ENCODE data around the gene AIFM2.
"Not testable (repeated sequence)": the region's sequence is repeated elsewhere in the genome, so short reads cannot be mapped to it uniquely, and the experiment has no call there.

AIFM2 gene

DNA sequence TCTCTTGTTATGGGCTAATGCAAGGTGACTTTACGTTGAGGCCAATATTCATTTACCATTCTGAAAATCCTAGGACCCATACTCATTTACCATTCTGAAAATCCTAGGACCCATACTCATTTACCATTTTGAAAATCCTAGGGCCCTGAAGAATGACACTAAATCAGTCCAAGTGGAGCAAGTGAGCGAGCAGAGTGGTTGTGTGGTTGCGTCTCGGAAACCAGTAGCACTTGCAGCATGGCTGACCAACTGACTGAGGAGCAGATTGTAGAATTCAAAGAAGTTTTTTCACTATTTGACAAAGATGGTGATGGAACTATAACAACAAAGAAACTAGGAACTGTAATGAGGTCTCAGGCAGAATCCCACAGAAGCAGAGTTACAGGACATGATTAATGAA lies 30.8 kb upstream of the AIFM2 start:
- peaks cover 63% of the 10 kb centered on the region for H3K36me3 ChIP-seq (ENCODE audit: insufficient read depth, low read depth, low read length)
- no peaks in the 10 kb centered on the region for H3K9me3 ChIP-seq (ENCODE audit: insufficient read depth, low read depth, low read length)
- no peaks in the 10 kb centered on the region for H3K27me3 ChIP-seq (ENCODE audit: insufficient read depth, low read length)
- no peak overlapping the region for H3K9ac ChIP-seq (ENCODE audit: low read depth, low read length)
- no peak overlapping the region for H3K27ac ChIP-seq (ENCODE audit: low read length)
- H3K4me3 ChIP-seq (ENCODE audit: low read length), result no peak overlapping the region
- H3K4me1 ChIP-seq (ENCODE audit: insufficient read depth, low read length), result no peaks in the 10 kb centered on the region

DNA sequence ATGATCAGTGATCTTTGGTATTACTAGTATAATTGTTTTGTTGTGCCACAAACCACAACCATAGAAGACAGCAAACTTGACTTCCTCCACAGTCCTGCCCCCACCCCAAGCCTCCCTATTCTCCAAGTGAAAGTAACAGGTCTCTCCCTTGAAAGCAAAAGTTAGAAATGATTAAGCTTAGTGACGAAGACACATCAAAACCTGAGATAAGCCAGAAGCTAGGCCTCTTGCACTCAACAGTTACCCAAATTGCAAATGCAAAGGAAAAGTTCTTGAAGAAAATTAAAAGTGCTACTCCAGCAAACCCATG lies 30.2 kb upstream of the AIFM2 start:
- Histone ChIP-seq H3K4me1 (ENCODE audit: insufficient read depth, low read length) (no peaks in the 10 kb centered on the region), H3K4me3 (ENCODE audit: low read length) (no peak overlapping the region), H3K27ac (ENCODE audit: low read length) (no peak overlapping the region), H3K9me3 (ENCODE audit: insufficient read depth, low read depth, low read length) (no peaks in the 10 kb centered on the region), H3K27me3 (ENCODE audit: insufficient read depth, low read length) (no peaks in the 10 kb centered on the region), H3K9ac (ENCODE audit: low read depth, low read length) (no peak overlapping the region), H3K36me3 (ENCODE audit: insufficient read depth, low read depth, low read length) (peaks cover 66% of the 10 kb centered on the region)

DNA sequence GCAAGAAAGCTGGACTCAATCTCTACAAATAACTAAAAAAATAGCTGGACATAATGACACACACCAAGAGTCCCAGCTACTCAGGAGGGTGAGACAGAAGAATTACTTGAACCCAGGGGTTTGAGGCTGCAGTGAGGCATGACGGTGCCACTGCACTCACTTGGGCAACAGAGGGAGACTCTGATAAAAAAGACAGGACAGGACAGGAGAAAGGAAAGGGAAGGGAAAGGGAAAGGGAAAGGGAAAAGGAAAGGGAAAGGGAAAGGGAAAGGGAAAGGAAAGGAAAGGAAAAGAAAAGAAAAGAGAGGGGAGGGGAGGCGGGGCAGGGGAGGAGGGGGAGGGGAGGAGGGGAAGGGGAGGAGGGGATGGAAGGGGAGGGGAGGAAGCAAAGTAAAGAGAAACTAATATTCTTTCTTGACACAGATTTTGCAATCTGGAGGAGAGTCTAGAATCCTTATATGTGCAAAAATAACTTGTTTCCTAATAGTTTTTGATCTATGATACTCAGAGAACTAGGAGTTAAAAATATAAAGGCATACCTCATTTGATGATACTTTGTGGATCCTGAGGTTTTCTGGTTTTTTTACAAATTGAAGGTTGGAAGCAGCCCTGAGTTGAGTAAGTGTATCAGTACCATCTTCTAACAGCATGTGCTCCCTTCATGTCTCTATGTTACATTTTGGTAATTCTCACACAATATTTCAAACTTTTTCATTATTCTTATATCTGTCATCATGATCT lies 29.7 kb upstream of the AIFM2 start:
- peaks cover 68% of the 10 kb centered on the region for H3K36me3 ChIP-seq (ENCODE audit: insufficient read depth, low read depth, low read length)
- no peaks in the 10 kb centered on the region for H3K9me3 ChIP-seq (ENCODE audit: insufficient read depth, low read depth, low read length)
- no peaks in the 10 kb centered on the region for H3K27me3 ChIP-seq (ENCODE audit: insufficient read depth, low read length)
- H3K4me3 ChIP-seq (ENCODE audit: low read length), result no peak overlapping the region
- no peak overlapping the region for H3K9ac ChIP-seq (ENCODE audit: low read depth, low read length)
- H3K4me1 ChIP-seq (ENCODE audit: insufficient read depth, low read length), result no peaks in the 10 kb centered on the region
- no peak overlapping the region for H3K27ac ChIP-seq (ENCODE audit: low read length)

DNA sequence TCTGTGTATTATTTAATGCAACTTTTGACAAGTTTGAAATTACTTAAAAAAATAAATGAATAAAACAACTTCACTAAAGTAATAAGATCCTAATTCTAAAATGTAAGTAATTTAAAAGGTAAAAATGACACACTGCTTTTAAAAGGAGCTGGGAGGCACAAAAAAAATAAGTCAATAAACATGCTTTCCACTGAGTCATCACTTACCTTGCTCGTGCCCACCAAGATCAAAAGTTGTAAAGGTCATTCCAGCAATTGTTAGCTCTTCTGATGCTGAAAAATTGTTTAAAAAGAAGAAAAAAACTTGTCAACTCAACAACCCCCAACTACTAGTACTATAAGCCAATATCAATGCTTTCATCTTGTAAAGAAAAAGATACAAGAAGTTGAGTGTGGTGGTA lies 28.2 kb upstream of the AIFM2 start:
- H3K4me3 ChIP-seq (ENCODE audit: low read length), result no peak overlapping the region
- H3K9me3 ChIP-seq (ENCODE audit: insufficient read depth, low read depth, low read length), result no peaks in the 10 kb centered on the region
- H3K27me3 ChIP-seq (ENCODE audit: insufficient read depth, low read length), result no peaks in the 10 kb centered on the region
- H3K4me1 ChIP-seq (ENCODE audit: insufficient read depth, low read length), result peaks cover 3% of the 10 kb centered on the region; the same call in 1 of the 2 replicates
- H3K36me3 ChIP-seq (ENCODE audit: insufficient read depth, low read depth, low read length), result peaks cover 74% of the 10 kb centered on the region
- H3K27ac ChIP-seq (ENCODE audit: low read length), result no peak overlapping the region
- H3K9ac ChIP-seq (ENCODE audit: low read depth, low read length), result no peak overlapping the region

GRCh38 chr10:70159366-70159765 lies 26.7 kb upstream of the AIFM2 start:
- not testable (repeated sequence) for H3K4me1 ChIP-seq (ENCODE audit: insufficient read depth, low read length); H3K27ac ChIP-seq (ENCODE audit: low read length)
- H3K36me3 ChIP-seq (ENCODE audit: insufficient read depth, low read depth, low read length), result peaks cover 79% of the 10 kb centered on the region

DNA sequence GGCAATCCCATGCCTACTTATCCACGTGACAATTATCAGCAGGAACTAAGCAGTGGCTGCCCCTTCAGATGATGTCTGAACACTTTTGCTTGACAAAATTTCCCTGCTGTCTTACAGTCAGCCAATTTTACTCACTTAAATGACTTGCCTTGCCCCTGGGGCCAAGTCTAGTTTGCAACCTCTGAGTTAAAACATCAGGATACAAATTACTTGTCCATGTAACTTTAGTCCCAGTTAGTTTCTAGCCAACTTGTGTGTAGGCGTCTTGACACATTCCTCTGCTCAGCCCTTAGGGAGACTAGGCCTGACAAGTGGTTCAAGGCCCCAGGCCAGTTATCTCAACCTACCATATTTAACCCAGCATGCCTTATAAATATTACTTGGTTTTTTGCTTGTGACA lies 25.5 kb upstream of the AIFM2 start:
- Histone ChIP-seq H3K4me3 (ENCODE audit: low read length) (no peak overlapping the region), H3K9me3 (ENCODE audit: insufficient read depth, low read depth, low read length) (no peaks in the 10 kb centered on the region), H3K4me1 (ENCODE audit: insufficient read depth, low read length) (peaks cover 3% of the 10 kb centered on the region; the same call in 1 of the 2 replicates), H3K27me3 (ENCODE audit: insufficient read depth, low read length) (no peaks in the 10 kb centered on the region), H3K36me3 (ENCODE audit: insufficient read depth, low read depth, low read length) (peaks cover 86% of the 10 kb centered on the region), H3K27ac (ENCODE audit: low read length) (no peak overlapping the region), H3K9ac (ENCODE audit: low read depth, low read length) (no peak overlapping the region)

More at GRCh38 chr10:70159366-70159765, 26.7 kb upstream of the AIFM2 start:
- H3K9me3 ChIP-seq (ENCODE audit: insufficient read depth, low read depth, low read length); H3K27me3 ChIP-seq (ENCODE audit: insufficient read depth, low read length); H3K4me3 ChIP-seq (ENCODE audit: low read length); H3K9ac ChIP-seq (ENCODE audit: low read depth, low read length): not testable (repeated sequence)

GRCh38 chr10:70155255-70155838 lies 22.7 kb upstream of the AIFM2 start:
- H3K9me3 ChIP-seq (ENCODE audit: insufficient read depth, low read depth, low read length), result no peaks in the 10 kb centered on the region
- peaks cover 99% of the 10 kb centered on the region for H3K36me3 ChIP-seq (ENCODE audit: insufficient read depth, low read depth, low read length)
- no peak overlapping the region for H3K9ac ChIP-seq (ENCODE audit: low read depth, low read length)
- no peak overlapping the region for H3K27ac ChIP-seq (ENCODE audit: low read length)
- H3K4me1 ChIP-seq (ENCODE audit: insufficient read depth, low read length), result peaks cover 3% of the 10 kb centered on the region; the same call in 1 of the 2 replicates
- H3K4me3 ChIP-seq (ENCODE audit: low read length), result no peak overlapping the region
- H3K27me3 ChIP-seq (ENCODE audit: insufficient read depth, low read length), result no peaks in the 10 kb centered on the region

DNA sequence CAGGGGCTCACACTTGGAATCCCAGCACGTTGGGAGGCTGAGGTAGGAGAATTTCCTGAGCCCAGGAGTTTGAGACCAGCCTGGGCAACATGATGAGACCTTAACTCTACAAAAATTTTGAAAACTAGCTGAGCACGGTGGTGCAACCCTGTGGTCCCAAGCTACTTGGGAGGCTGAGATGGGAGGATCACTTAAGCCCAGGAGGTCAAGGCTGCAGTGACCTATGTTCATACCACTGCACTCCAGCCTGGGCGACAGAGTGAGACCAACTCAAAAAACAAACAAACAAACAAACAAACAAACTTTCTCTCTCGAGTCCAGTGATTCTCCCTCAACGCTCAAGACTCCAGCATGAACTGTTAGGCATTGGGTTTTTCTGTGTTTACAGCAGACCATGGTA lies 15.9 kb upstream of the AIFM2 start:
- Histone ChIP-seq H3K9me3 (ENCODE audit: insufficient read depth, low read depth, low read length) (no peaks in the 10 kb centered on the region), H3K4me3 (ENCODE audit: low read length) (no peak overlapping the region), H3K4me1 (ENCODE audit: insufficient read depth, low read length) (peaks cover 8% of the 10 kb centered on the region), H3K9ac (ENCODE audit: low read depth, low read length) (no peak overlapping the region), H3K27me3 (ENCODE audit: insufficient read depth, low read length) (peaks cover 7% of the 10 kb centered on the region; the same call in 1 of the 2 replicates), H3K36me3 (ENCODE audit: insufficient read depth, low read depth, low read length) (peaks cover 45% of the 10 kb centered on the region), H3K27ac (ENCODE audit: low read length) (no peak overlapping the region)

DNA sequence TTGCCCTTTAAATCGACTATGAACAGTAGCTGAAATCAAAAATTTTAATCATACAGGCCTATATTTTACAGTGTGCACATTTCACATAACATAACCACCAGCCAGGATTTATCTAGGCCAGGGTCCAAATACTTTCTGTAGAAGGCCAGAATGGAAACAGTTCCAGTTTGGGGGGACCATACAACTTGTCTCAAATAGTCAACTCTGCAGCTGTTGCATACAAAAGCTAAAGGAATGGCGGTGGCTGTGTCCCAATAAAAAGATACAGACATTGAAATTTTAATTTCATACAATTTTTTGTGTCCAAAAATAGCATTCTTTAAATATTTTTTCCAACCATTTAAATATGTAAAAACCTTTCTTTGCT lies 14.6 kb upstream of the AIFM2 start:
- Histone ChIP-seq H3K4me1 (ENCODE audit: insufficient read depth, low read length) (peaks cover 8% of the 10 kb centered on the region), H3K4me3 (ENCODE audit: low read length) (peak overlapping the region; percentile 69), H3K36me3 (ENCODE audit: insufficient read depth, low read depth, low read length) (peaks cover 32% of the 10 kb centered on the region), H3K9me3 (ENCODE audit: insufficient read depth, low read depth, low read length) (no peaks in the 10 kb centered on the region), H3K27ac (ENCODE audit: low read length) (no peak overlapping the region), H3K9ac (ENCODE audit: low read depth, low read length) (peak overlapping the region; percentile 79; the same call in 1 of the 2 replicates), H3K27me3 (ENCODE audit: insufficient read depth, low read length) (peaks cover 7% of the 10 kb centered on the region; the same call in 1 of the 2 replicates)

DNA sequence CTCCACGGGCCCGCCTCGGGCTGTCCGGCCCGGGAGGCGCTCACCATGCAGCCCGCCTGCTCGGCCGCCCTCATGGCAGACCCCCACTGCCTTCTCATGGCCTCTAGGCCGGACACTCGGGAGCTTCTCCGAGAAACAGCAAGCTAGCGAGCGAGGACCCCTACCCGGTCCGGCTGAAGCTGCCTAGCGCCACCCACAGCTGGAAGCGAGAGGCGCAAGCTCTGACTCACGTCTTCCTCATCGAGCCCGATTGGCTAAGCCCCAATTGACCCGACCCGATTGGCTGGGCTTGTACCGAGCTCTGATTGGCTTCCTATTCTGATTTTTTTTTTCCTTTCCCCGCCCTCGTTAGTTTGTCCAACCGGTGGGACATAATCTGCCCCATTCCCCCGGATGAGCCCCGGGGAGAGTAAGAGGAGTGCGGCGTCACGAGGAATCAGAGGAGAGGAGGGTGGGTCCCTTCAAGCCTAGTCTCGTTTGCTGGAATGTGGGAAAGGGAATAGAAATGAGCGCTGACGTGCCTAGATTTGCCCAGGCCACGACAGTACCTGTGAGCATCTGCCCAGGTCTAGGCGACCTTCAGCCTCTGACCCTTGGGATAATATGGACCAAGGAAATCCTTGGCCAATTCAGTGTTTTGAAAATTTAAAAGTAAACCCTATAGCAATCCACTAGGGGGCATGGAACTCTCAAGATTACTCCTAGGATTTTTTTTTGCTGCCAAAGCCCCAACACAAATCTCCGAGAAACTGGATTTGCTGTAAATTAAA lies 14.0 kb upstream of the AIFM2 start, which contains the start of gene TYSND1:
Gene TYSND1, minus strand, starts transcription at position 212 of the 770 bp plus-strand sequence. Its CDS starts 114 bp downstream, at position 98.
- Histone ChIP-seq H3K9me3 (ENCODE audit: insufficient read depth, low read depth, low read length) (no peaks in the 10 kb centered on the region), H3K27me3 (ENCODE audit: insufficient read depth, low read length) (peaks cover 7% of the 10 kb centered on the region; the same call in 1 of the 2 replicates), H3K9ac (ENCODE audit: low read depth, low read length) (peak within 1 kb of the TSS; percentile 85; the same call in 1 of the 2 replicates), H3K36me3 (ENCODE audit: insufficient read depth, low read depth, low read length) (peaks cover 26% of the 10 kb centered on the region), H3K4me3 (ENCODE audit: low read length) (peak within 1 kb of the TSS; percentile 69), H3K4me1 (ENCODE audit: insufficient read depth, low read length) (peaks cover 8% of the 10 kb centered on the region), H3K27ac (ENCODE audit: low read length) (no peak within 1 kb of the TSS)

DNA sequence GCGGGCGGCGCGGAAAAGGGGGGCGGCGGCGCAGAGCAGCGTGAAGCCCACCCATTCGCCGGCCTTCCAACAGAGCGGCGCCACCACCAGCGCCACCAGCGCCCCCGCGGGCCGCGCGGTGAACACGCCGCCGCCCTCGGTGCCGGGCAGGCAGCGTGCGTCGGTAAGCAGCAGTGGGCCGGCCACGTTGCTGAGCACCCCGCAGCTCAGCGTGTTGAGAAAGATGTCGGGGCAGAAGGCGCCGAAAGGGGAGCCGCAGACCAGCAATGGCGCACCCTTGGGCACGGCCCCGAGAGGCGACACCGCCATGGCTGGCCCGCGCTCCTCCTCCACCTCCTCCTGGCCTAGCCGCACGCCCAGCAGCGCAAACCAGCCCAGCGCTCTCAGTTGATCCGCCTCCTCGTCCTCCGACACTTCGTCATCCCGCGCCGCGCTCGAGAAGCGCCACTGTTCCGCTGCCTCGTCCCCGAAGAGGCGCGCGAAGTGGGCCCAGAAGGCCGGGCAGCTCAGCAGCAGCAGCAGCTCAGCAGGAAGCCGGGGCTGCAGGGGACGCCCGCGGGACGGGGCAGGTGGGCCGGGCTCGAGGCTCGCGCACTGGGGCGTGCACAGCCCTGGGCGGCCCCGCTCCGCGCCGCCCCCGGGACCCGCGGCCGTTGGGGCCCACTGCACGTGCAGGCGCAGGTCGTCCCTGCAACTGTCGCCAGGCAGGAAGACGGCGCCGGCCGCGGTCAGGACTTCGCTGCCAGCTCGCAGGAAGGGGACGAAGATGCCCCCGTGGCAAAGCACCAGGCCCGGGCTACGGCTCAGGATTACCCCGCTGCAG lies 13.3 kb upstream of the AIFM2 start:
- peaks cover 8% of the 10 kb centered on the region for H3K4me1 ChIP-seq (ENCODE audit: insufficient read depth, low read length)
- peaks cover 18% of the 10 kb centered on the region; the same call in 1 of the 2 replicates for H3K36me3 ChIP-seq (ENCODE audit: insufficient read depth, low read depth, low read length)
- peaks cover 7% of the 10 kb centered on the region; the same call in 1 of the 2 replicates for H3K27me3 ChIP-seq (ENCODE audit: insufficient read depth, low read length)
- no peak overlapping the region for H3K27ac ChIP-seq (ENCODE audit: low read length)
- H3K9ac ChIP-seq (ENCODE audit: low read depth, low read length), result peak overlapping the region; percentile 85; the same call in 1 of the 2 replicates
- no peaks in the 10 kb centered on the region for H3K9me3 ChIP-seq (ENCODE audit: insufficient read depth, low read depth, low read length)
- H3K4me3 ChIP-seq (ENCODE audit: low read length), result peak overlapping the region; percentile 69
